ENCODE data around the gene SPRR2E.
"Not testable (repeated sequence)": the region's sequence is repeated elsewhere in the genome, so short reads cannot be mapped to it uniquely, and the experiment has no call there.

Gene SPRR2E

DNA sequence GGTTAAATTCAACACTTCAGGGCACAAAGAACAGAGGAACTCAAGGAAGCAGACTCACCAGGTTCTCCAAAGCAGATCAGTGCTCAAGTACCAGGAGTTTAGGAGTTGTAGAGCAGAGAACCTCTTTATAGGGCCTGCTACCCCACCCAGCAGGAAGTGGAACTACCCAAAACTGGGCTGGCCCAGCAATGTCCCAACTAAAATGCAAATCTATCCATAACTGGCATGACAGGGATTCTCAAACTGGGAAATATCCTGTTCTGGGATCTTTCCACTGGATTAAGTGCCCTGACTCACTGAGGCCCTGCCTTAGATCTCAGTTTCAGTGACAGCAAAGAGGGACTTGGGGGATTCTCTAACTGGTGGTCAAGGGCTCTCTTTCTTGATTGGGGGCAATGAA is at the start of gene SPRR2E:
SPRR2E (minus strand) TSS at position 101 of the 400 bp plus-strand sequence. CDS start 775 bp downstream, outside the sequence.
- DNase-seq, result no peak

- no peak for DNase-seq
Measured at GRCh38 chr1:153141377-153141776, 47.1 kb upstream of the SPRR2E start.

GRCh38 chr1:153140484-153140883 is 46.2 kb upstream of the SPRR2E start:
- no peak for DNase-seq

DNA sequence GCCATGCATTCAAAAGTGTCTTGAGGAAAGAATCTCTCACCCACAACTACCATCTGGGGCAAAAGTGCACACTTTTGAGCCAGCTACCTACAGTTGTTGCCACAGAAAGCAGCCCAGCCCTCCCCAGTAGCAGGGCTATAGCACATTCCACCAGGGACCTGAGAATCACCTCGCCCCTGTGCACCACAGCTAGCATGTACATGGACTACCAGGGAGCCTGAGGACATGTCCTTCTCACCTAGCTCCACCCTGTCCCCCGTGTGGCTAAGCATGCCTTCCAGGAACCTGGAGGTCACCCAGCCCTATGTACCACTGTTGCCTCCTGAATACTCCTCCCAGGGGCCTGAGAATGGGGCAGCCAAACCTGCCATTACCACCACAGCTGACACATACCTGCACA is 39.4 kb upstream of the SPRR2E start:
- DNase-seq, result no peak

GRCh38 chr1:153133267-153133666 is 38.9 kb upstream of the SPRR2E start:
- no peak for DNase-seq

GRCh38 chr1:153128688-153129087 is 34.4 kb upstream of the SPRR2E start:
- not testable (repeated sequence) for DNase-seq

DNA sequence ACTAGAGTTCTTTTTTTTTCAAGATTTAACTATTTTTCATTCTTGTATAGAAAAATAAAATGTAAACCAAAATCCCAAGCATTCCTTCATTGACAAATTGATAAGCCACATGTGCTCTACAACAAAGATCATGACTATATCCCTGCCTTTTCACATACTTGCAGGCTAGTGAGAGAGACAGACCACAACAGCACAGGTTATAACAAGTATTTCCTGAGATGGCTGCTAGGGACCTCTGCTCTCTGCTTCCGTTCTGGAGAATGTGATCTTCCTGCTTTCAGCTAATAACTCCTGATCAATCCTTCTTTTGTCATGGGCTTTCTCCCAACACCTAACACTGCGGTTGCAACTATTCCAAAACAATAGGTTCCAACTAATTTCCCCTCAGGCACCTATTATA is 33.0 kb upstream of the SPRR2E start:
- no peak for DNase-seq

DNA sequence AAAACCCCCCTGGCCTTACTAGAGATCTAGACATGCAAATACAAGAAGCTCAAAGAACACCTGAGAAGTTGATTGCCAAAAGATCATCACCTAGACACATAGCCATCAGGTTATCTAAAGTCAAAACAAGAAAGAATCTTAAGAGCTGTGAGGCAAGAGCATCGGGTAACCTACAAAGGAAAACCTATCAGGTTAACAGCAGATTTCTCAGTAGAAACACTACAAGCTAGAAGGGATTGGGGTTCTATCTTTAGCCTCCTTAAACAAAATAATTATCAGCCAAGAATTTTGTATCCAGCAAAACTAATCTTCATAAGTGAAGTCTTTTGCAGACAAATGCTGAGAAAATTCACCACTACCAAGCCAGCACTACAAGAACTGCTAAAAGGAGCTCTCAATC is 31.2 kb upstream of the SPRR2E start:
- no peak for DNase-seq

GRCh38 chr1:153123793-153124192 is 29.5 kb upstream of the SPRR2E start:
- not testable (repeated sequence) for DNase-seq

DNA sequence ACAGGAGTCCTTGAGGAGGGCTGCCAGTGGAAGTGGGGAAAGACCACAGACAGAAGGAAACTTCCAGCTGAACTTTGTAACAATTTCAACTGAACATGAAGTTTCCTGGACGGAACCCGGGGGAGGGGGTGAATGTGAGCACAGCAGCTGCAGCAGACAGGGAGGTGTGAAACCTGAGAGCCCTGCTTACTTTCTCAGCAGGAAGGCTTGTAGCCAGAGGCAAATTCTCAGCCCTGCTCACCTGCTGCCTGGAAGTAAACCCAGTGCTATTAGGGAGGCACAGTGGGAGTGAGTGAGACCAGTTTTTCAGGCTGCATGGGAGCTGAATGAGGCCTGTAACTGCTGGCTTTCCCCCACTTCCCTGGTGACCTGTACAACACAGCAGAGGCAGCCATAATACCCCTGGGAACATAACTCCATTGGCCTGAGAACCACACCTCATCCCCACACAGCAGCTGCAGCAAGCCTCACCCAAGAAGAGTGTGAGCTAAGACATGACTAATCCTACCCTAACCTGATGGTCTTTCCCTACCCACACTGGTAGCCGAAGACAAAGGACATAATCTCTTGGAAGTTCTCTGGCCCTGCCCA is 28.6 kb upstream of the SPRR2E start:
- DNase-seq, result no peak

DNA sequence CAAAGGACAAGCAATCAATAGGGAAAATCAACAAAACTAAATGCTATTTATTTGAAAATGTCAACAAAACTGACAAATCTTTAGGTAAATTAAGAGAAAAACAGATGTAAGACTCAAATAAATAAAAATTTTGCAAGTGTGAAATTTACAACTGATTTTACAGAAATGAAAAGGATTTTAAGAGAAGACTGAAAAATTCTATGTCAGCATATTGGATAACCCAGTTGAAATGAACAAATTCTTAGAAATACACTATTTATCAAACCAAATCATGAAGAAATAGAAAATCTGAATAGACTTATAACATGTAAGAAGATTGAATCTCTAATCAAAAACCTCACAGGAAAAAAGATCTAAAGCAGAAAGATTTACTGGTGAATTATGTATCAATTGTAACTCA is 26.6 kb upstream of the SPRR2E start:
- DNase-seq, result no peak

GRCh38 chr1:153119491-153119971 is 25.2 kb upstream of the SPRR2E start:
- no peak for DNase-seq

- DNase-seq, result not testable (repeated sequence)
Measured at GRCh38 chr1:153115264-153115663, 20.9 kb upstream of the SPRR2E start.

GRCh38 chr1:153113416-153113815 is 19.1 kb upstream of the SPRR2E start, which contains the start of gene SPRR2F:
TSS of gene SPRR2F (minus strand) at chr1:153113516. CDS start at chr1:153112733, 783 bp downstream.
- DNase-seq, result no peak

- not testable (repeated sequence) for DNase-seq
Measured at GRCh38 chr1:153112454-153112853, 18.1 kb upstream of the SPRR2E start.

- no peak for DNase-seq
Measured at GRCh38 chr1:153100245-153100644, 5.9 kb upstream of the SPRR2E start.

DNA sequence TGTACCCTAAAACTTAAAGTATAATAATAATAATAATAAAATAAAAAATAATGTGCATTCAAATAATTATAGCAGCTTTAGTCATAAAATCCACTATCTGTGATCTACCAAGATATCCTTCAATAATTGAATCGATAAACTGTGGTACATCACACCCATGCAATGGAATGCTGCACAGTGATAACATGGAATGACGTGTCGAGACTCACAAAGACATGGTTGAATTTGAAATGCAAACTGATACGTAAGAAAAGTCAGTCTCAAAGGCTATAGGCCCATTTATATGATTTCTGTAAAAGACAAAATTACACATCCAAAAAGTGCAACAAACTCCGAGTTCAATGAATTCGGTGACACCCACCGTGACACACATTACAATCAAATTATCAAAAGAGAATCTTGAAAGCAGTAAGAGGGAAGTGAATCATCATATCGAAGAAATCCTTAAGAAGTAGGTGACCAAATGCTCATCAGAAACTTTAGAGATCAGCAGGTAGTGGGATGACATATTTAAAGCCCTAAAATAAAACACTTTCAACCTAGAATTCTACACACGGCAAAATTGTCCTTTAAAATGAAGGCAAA is 5.2 kb upstream of the SPRR2E start:
- DNase-seq, result no peak

DNA sequence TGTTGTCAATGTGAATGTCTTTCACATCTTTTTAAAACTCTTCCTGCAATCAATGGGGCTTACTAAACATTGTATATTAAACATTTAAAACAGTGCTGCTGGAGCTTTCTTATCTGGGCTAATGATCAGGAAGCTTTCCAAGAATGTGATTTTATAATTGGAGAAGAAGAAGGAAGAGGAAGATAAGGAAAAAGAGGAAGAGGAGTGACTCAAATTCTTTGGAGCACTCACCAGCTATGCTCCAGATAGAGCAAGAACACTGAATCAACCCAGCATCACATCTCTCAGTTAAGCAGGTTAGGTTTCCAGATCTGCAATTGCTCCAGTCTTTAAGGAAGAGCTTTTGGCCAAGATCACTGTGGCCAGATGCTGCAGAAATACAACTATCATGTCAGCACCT is 1.4 kb upstream of the SPRR2E start:
- no peak for DNase-seq

GRCh38 chr1:153087652-153088051 is 6.7 kb downstream of the SPRR2E start:
- DNase-seq, result no peak

DNA sequence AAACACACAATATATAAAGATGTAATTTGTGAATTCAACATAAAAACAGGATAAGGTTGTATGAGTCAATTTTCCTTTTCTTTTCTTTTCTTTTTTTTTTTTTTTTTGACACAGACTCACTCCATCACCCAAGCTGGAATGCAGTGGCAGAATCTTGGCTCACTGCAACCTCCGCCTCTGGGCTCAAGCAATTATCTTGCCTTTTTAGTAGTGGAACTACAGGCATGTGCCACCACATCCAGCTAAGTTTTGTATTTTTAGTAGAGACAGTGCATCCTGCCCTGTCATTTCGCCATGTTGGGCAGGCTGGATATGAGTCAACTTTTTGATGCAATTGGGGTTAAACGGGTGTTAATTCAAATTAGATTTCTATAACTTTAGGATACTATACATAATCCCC is 12.6 kb downstream of the SPRR2E start:
- DNase-seq, result no peak

GRCh38 chr1:153072806-153073726 is 21.3 kb downstream of the SPRR2E start:
- DNase-seq, result no peak

GRCh38 chr1:153071511-153071910 is 22.8 kb downstream of the SPRR2E start, which contains the start of gene SPRR2B:
TSS of gene SPRR2B (minus strand) at chr1:153071611. CDS start at chr1:153070839, 772 bp downstream.
- no peak for DNase-seq

DNA sequence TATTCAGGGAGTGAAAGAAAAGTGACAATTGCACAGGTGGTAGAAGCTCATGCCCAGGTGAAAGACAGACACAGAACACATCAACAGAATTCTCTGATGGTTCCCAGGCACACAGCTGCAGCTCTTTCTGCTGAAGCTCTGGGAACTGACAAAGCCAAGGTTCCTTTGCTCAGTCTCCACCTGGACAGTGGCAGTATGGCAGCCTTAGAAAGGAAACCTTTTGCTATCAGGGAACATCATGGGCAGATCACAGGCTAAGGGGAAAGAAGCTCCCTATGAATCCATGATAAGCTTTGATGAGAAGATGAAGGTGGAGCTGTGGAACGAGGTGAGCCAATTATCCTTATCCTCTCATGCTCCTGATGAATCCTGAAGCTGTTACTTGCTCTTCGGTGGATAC is 24.1 kb downstream of the SPRR2E start:
- DNase-seq, result no peak

Measured in inflammatory macrophage treated with lipopolysaccharide for 4 hours (primary cell).